Lung (tissue), 12 donors: ENCODE measurements around the gene MYO5C. TPM values are rescaled to one million over a fixed set of nuclear protein-coding genes. Genes with fewer than 3 reads are reported as not detected.

Source experiments
- ATAC-seq: fragments of 200-7000 bp; cut with Tn5 transposase; one replicate; pipeline ENCODE4 v1.9.1; 2020; ENCODE audit warnings: moderate number of reproducible peaks; ENCODE audit not compliant: insufficient read depth, low FRiP score
- DNase-seq, 3 donors: peaks; one replicate each; pipeline ENCODE4 v3.0.0-alpha.2; 2013 to 2017
- H3K27ac ChIP-seq, 2 donors: one replicate each; pipeline ENCODE4 v1.5.1; 2013; ENCODE audit warnings: mild to moderate bottlenecking in 2 of 2, moderate library complexity in 2 of 2, control low read depth in 1 of 2, inconsistent platforms in 1 of 2, low read depth in 1 of 2, low read length in 1 of 2
- H3K27me3 ChIP-seq, 3 donors: one replicate each; pipeline ENCODE4 v1.5.1; 2013; ENCODE audit warnings: low read length in 2 of 3; ENCODE audit not compliant: control insufficient read depth in 3 of 3, insufficient read depth in 3 of 3
- H3K36me3 ChIP-seq, 4 donors: one replicate each; pipeline ENCODE4 v1.5.1; 2013; ENCODE audit warnings: low read length in 4 of 4, mild to moderate bottlenecking in 1 of 4, moderate library complexity in 1 of 4; ENCODE audit not compliant: control insufficient read depth in 4 of 4, insufficient read depth in 4 of 4
- H3K4me1 ChIP-seq, 5 donors: one replicate each; pipeline ENCODE4 v1.5.1; 2013; ENCODE audit warnings: low read length in 5 of 5, mild to moderate bottlenecking in 2 of 5, moderate library complexity in 1 of 5; ENCODE audit not compliant: control insufficient read depth in 5 of 5, insufficient read depth in 5 of 5
- H3K4me3 ChIP-seq: one replicate; pipeline ENCODE4 v1.5.1; 2013; ENCODE audit warnings: mild to moderate bottlenecking, control low read depth, moderate library complexity
- H3K9ac ChIP-seq, 2 donors: one replicate each; pipeline ENCODE4 v1.5.1; 2013; ENCODE audit warnings: low read length in 2 of 2, control low read depth in 1 of 2; ENCODE audit not compliant: insufficient read depth in 1 of 2
- H3K9me3 ChIP-seq, 4 donors: one replicate each; pipeline ENCODE4 v1.5.1; 2013; ENCODE audit warnings: low read length in 3 of 4, mild to moderate bottlenecking in 1 of 4, moderate library complexity in 1 of 4; ENCODE audit not compliant: control insufficient read depth in 4 of 4, insufficient read depth in 3 of 4
- WGBS, 2 donors: extraction: QIAGEN DNeasy Blood & Tissue Kit; methylation state at CpG; one replicate each; pipeline ENCODE4 v1.1.7; 2013; 5-methylcytosine and 5-hydroxymethylcytosine counted together
- polyA plus RNA-seq, 2 donors: library from polyadenylated mRNA; stranded (reverse); fragments of 200-250 nt; gene quantifications; one replicate each; pipeline ENCODE4 v1.2.1, GENCODE V29; 2013
- total RNA-seq, 2 donors: library from RNA; depleted of rRNA in 1 of 2; stranded (reverse); fragments of >200 nt in 1 of 2; gene quantifications; one replicate each; pipeline ENCODE4 v1.2.1, GENCODE V29; 2014 to 2021
- TF ChIP-seq, protein P1 (sequence below): IDR thresholded peaks from 2 replicates; pipeline ENCODE4 v1.5.1; 2012; ENCODE audit warnings: mild to moderate bottlenecking; ENCODE audit errors: control extremely low read depth, extremely low read depth
- donor health status: control.
- donor health status: control.
- donor health status: Bipolar disorder and iron deficiency.
- donor health status: healthy.
- donor health status: DM: yes; HTN: yes; CAD: no.

Gene MYO5C
- total and polyA plus RNA-seq, 4 donors = 11.1 to 70.1 (median 40.0) TPM

DNA sequence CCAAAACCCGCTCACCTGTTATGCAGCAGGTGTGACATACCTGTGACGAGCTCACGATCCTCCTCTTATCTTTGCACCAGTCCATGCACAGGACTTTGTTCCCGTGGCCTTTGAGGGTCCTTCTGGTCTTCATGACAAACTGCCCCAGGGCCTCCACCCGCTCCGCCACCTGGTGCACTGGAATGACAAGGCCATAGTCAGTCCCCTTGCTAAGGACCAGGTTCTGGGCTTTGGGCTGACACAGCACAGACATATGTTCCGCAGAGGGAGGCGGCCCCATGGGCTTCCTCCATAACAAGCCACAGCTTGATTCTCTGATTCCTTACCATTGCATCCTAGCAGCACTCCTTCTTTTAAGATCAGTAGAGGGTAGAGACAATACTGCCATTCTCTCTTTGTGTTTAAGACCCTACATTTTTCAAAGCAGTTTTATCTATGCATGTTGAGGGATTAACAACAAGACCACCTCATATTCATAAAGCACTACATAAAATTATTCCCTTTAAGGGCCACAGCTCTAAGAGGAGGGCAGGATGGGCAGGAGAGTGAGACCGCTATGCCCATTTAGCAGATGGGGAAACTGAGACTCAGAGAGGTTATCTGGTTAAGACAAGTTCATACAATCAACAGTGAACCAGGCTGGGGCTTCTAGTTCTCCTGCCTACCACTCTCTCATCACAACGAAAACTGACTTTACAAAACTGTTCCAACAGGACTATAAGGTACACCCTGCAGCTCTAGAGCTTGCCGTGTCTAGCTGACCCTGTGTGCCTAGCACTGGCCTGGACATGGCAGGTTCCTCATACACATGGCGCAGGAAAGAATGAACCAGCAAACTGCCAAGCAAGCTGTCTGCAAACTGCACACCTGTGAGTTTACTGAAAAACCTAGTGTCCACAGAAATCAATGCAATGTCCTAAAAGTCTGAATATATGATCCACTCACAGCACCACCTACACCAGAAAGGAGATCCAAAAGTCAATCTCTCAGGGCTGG lies 141.4 kb downstream of the MYO5C start:
- Histone ChIP-seq H3K36me3 (peaks cover 0 to 17% (median 2%) of the 10 kb centered on the region in 4 donors), H3K9ac (no peak overlapping the region), H3K9me3 (peaks cover 0 to 2% (median 0%) of the 10 kb centered on the region in 4 donors), H3K27me3 (no peaks in the 10 kb centered on the region), H3K4me3 (no peak overlapping the region), H3K27ac (no peak overlapping the region), H3K4me1 (no peaks in the 10 kb centered on the region)
- TF ChIP-seq, protein P1, sequence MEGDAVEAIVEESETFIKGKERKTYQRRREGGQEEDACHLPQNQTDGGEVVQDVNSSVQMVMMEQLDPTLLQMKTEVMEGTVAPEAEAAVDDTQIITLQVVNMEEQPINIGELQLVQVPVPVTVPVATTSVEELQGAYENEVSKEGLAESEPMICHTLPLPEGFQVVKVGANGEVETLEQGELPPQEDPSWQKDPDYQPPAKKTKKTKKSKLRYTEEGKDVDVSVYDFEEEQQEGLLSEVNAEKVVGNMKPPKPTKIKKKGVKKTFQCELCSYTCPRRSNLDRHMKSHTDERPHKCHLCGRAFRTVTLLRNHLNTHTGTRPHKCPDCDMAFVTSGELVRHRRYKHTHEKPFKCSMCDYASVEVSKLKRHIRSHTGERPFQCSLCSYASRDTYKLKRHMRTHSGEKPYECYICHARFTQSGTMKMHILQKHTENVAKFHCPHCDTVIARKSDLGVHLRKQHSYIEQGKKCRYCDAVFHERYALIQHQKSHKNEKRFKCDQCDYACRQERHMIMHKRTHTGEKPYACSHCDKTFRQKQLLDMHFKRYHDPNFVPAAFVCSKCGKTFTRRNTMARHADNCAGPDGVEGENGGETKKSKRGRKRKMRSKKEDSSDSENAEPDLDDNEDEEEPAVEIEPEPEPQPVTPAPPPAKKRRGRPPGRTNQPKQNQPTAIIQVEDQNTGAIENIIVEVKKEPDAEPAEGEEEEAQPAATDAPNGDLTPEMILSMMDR = no peak
- no peak for DNase-seq
- WGBS, 2 donors = 97 to 98% methylated on average over 12 of the region's 12 CpGs
- ATAC-seq = no peak

DNA sequence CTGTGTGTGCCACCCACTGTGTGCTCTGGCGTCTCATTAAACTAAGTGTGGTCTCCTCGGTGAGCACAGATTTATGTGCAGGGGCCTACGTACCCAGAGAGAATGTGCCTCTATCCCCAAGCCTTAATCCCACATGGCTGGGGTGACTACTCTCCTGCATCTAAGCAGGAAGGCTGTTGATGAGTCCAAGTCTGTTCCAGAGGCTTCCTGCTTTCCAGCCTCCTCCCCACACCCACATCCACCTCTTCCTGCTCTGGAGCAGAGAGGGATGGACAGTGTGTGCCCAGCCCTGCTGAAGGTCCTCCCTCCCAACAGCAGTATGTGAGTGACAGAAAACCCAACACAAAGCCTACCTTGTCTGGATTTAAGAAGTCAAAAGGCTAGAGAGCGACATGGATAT lies 144.3 kb downstream of the MYO5C start:
- TF ChIP-seq, protein P1 = no peak
- peaks cover 0 to 2% (median 0%) of the 10 kb centered on the region in 4 donors for H3K9me3 ChIP-seq
- no peaks in the 10 kb centered on the region for H3K4me1 ChIP-seq
- no peak overlapping the region for H3K4me3 ChIP-seq
- peaks cover 0 to 22% (median 2%) of the 10 kb centered on the region in 4 donors for H3K36me3 ChIP-seq
- ATAC-seq (no peak), DNase-seq (no peak)
- H3K9ac ChIP-seq = no peak overlapping the region
- no peaks in the 10 kb centered on the region for H3K27me3 ChIP-seq
- WGBS, 2 donors = 90 to 93% methylated on average over 4 of the region's 4 CpGs
- H3K27ac ChIP-seq = no peak overlapping the region

DNA sequence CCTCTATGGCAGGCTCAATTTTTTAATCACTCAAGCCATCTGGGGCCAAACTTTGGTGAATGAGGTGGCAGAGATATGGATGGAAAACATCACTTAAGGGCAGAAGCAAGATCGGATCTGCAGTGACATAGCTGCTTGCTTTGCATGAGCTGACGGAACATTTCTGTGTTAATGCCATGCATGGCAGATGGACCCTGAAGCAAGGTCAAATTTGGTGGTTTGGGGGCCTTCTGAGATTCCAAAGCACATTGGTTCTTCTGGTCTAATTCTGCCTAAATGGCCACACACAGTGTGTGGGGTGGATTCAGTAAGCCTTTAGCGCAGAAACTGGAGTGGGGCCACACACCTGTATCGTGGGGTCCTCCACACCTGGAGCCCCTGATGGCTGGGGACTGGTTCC lies 144.7 kb downstream of the MYO5C start:
- 97 to 100% methylated on average over 4 of the region's 4 CpGs for WGBS, 2 donors
- no peak for ATAC-seq
- no peak overlapping the region for H3K27ac ChIP-seq

More for the DNA sequence above, 144.7 kb downstream of the MYO5C start:
- no peak for DNase-seq
- H3K27me3 ChIP-seq = no peaks in the 10 kb centered on the region
- TF ChIP-seq, protein P1 = no peak
- H3K4me3 ChIP-seq = no peak overlapping the region
- H3K4me1 ChIP-seq = no peaks in the 10 kb centered on the region
- peaks cover 0 to 22% (median 3%) of the 10 kb centered on the region in 4 donors for H3K36me3 ChIP-seq
- H3K9ac ChIP-seq = no peak overlapping the region
- H3K9me3 ChIP-seq = peaks cover 0 to 2% (median 0%) of the 10 kb centered on the region in 4 donors
